NCI-H146 treated with DMSO at 0.1 percent for 48 hours (cell line): ENCODE data around the gene VAV2.
A peak's percentile ranks its signal among the peaks of the same experiment; 100 is the strongest.

Experiments used
- DNase-seq: peaks from one replicate; lab custom pipeline; 2025; ENCODE audit not compliant: unreplicated experiment; lab: John Stamatoyannopoulos, UW

The VAV2 gene

DNA sequence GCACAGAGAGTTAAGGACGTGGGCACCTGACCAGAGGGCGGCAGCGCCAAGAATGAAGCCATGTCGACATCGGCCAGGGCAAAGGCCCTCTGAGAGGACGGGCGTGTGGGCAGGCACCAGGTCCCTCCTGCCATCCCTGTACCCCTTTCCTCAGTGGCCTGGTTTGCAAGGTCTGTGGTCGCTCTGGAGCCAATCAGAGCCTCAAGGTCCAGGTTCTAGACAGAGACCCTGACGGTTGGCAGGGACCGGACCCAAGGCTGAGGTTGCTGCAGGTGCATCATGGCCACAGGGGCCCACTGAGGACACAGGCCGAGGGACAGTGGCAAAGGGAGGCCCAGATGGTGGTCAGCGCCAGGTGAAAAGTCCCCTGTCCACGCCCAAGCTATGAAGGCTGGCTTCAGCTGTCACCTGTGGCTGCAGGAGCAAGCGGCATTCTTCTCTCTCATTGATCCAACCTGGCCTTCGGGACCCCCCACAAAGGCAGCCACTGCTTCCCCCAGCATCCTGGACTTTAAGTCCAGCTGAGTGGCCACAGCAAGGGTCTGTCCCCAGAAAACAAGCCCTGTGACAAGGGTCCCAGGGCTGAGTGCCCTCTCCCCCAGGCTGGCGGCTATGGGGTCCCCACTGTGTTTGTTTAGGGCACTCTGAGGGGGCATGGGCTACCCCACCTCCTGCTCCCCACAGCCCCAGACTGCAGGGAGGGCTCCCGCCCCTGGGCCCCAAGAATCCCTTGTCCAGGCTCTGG is 48.9 kb downstream of the VAV2 start:
- DNase-seq: no peak

- DNase-seq: no peak
Measured at GRCh38 chr9:133942206-133942975, 49.7 kb downstream of the VAV2 start.

GRCh38 chr9:133939845-133940244 is 52.3 kb downstream of the VAV2 start:
- no peak for DNase-seq

DNA sequence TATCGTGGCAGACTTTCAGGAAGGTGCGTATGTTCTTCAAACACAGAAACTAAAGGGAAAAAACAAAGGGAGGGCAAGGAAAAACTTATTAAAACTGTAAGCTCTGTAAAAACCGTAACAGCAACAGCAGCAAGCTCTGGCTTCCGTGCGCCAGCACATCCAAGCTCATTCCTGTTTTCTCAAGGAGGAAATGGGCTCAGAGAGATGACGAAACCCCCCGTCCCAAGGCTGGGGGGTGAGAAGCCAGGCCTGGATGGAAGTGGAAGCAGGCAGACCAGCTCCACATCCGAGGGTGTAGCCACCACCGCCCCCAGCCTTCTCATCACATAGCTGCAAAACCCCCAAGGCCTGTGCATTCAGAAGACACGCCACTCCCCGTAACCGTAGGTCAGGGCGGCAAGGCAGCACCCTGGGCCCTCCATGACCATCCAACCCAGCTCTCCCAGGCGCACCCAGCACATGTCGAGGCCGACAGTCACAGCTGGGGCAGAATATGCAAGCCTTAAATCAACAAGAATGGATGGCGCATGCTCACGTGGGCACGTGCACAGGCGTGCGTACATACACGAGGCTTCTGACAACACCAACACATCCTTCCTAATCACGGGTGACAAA is 52.8 kb downstream of the VAV2 start:
- no peak for DNase-seq

DNA sequence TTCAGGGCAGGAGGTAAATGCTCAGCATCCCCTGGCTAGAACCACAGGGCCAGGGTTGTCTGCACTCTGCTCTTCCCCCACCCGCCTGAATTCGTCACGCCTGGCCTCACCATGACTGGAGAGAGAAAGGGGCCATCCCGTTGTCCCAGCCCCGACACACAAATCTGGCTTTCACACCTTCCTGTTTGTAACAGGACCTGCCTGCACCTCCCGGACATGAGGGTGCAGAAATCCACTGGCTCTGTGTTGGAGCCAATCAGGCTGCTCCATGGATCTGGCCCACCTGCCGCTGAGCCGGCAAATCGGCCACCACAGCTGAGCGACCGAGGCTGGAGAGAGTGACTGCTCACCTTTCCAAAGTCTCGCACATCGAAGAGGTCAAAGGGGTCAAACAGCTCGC is 53.4 kb downstream of the VAV2 start:
- no peak for DNase-seq

DNA sequence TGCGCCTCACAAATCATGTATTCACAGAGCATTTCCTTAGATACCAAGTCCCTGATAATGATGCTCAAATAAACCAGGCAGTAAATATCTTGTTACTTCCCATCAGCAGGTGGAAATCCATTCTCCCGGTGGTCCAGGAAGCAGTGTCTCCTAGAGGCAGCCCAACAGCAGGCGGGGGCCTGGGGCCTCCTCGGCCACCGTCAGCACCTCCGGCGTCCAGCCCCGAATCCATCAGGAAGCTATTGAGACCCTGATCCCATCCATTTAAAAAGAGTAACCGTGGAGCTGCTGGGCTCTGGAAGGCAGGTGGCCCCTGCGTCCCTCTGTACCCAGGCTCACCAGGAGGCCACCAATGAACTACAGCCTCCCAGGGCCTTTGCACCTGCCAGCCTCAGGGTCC is 54.0 kb downstream of the VAV2 start:
- peak; percentile 2 for DNase-seq

DNA sequence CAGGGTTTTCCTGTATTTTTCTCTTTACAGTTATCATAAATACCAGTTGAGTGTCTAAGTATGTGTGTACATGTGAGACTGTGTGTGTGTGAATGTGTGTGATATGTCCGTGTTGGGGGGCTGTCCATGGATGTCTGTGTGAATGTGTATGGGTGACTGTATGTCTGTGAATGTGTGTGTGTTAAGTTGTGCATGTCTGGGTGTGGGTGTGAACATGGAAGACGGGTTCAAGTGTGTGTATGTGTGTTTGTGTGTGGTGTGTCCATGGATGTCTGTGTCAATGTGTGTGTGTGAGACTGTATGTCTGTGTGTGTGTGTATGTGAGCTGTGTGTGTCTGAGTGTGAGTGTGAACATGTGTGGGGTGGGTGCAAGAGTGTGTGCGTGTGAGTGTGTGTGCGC is 55.0 kb downstream of the VAV2 start:
- no peak for DNase-seq

DNA sequence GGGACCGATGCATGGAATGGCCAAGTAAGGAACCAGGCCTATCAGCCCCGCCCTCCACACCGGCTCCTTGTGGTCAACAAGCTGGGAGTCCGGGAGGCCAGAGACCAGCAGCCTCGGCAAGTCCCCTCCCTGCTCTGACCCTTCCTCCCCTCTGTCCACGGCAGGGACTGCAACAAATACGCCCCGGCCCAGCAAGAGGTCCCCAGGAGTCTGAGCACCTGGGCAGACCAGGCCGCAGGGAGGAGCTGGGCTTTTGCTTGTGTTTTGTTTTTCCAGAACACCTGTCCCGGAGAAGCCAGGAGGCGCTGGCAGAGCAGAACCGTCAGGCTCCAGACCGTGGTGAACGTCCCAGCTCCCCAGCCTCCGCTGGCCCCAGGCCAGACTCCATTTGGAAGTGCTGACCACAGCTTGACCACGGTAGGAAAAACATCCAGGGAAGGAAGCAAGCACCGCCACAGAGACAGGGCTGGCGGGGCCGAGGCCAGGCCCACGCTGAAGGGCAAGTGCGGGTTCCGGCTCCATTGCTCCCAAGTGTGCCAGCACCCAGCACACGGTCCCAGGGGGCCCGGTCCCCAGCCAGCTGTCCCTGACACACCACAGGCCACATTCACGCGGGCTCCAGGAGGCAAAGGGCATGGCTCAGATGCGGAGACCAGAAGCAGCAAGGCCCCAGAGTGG is 56.7 kb downstream of the VAV2 start:
- peak; percentile 55 for DNase-seq

DNA sequence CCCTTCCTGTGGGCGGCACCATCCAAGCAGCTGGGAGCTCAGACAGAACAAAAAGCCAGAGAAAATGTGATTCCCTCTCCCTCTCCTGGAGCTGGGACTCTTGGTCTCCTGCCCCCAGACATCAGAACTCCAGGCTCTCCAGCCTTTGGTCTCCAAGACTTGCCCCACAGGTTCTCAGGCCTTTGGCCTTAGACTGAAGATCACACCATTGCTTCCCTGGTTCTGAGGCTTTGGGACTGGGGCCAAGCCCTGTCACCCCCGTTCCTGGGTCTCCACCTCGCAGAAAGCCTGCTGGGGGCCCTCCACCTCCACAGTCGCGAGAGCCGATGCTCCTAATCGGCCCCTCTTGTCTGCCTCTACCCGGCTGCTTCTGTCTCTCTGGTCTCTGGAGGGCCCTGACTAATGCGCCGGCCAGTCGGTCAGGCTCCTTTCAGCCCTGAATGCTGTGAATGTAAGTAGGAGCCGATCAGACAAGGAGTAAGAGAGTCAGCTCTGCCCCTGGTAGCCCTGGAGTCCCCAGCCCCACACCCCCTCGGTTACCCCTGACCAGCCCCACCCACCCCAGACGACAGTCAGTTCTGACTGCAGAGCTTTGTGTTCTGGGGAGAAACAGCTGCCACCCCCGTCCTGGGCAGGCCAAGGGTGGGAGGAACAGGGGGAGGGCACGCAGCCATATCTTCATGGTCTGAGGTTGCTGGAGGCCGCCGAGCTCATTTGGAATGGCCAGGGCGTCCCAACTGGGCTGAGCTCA is 57.5 kb downstream of the VAV2 start:
- DNase-seq: no peak

GRCh38 chr9:133933426-133934026 is 58.6 kb downstream of the VAV2 start:
- no peak for DNase-seq

DNA sequence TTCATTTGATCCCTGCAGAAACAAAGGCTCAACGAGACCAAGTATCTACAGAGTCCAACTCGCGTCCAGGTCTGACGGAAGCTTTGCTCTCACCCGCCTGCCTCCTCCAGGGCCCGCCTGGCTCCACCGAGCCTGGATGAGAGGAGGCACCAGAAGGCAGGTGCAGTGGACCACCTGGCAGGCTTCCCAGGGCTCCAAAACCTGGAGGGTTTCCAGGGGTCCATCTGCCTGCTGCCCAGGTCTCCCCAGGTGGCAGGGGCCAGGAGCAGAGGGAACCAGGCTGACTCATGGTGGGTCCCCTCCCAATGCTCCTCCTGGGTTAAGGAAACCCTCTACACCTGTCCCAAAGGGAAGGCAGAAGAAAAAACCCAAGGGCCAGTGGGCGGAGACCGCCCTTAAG is 59.5 kb downstream of the VAV2 start:
- no peak for DNase-seq

- DNase-seq: no peak
Measured at GRCh38 chr9:133932181-133932580, 59.9 kb downstream of the VAV2 start.

DNA sequence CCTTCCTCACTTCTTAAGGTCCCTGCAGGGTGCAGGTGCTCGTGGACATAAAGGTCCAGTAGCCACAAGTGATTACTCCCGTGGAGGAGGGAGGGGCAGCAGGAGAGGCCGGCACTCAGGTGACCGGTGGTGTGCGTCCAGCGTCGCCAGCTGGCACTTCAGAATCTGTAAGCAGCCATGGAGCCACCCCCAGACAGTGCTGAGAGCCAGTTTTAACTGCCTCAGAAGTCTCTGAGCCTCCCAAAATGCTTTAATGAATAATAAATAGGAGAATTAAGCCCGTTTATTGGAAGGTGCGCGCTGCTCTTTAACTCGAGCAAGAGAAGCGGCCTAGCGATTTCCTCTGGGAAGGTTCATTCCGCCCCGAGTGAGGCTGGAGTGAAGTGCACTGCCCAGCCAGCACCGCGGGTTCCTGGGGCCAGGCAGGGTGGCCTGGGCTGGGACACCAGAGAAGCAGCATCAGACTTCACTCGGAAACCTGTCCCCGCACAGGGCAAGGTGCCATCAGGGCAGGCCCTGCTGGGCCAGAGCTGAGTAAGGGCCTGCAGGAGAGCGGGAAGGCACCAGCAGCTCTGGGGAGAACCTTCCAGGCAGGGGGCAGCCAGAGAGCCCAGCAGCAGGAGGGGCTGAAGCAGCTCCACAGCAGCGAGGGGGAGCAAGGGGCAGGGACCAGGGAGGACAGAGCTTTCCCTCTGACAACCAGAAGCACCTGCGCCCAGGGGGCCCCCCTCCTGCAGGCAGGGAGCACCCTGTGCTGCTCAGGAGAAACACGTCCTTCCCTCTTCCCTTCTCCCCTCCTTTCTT is 61.2 kb downstream of the VAV2 start:
- no peak for DNase-seq

- no peak for DNase-seq
Measured at GRCh38 chr9:133930046-133930681, 62.0 kb downstream of the VAV2 start.

GRCh38 chr9:133929599-133929998 is 62.5 kb downstream of the VAV2 start:
- DNase-seq: no peak

- DNase-seq: peak; percentile 46
Measured at GRCh38 chr9:133928248-133928764, 63.8 kb downstream of the VAV2 start.

- no peak for DNase-seq
Measured at GRCh38 chr9:133927041-133927440, 65.1 kb downstream of the VAV2 start.

- DNase-seq: no peak
Measured at GRCh38 chr9:133926165-133926856, 65.8 kb downstream of the VAV2 start.
